Breast epithelium (tissue), 3 donors: ENCODE data around the gene SKAP2.

Experiments used
- POLR2AphosphoS5 ChIP-seq, 3 donors: sonication (generic); formaldehyde crosslinking; IDR thresholded peaks; one replicate each; pipeline ENCODE4 v1.6.1; 2017; ENCODE audit warnings: antibody characterized with exemption in 3 of 3
- TF ChIP-seq, protein P1 (sequence below), 3 donors: fragments of 450-650 bp; IDR thresholded peaks; one replicate each; pipeline ENCODE4 v1.5.1; 2016 to 2017; ENCODE audit warnings: antibody characterized with exemption in 3 of 3, mild to moderate bottlenecking in 3 of 3, moderate library complexity in 3 of 3

GRCh38 chr7:26652401-26653100 lies 211.8 kb downstream of the SKAP2 start:
- TF ChIP-seq, protein P1, sequence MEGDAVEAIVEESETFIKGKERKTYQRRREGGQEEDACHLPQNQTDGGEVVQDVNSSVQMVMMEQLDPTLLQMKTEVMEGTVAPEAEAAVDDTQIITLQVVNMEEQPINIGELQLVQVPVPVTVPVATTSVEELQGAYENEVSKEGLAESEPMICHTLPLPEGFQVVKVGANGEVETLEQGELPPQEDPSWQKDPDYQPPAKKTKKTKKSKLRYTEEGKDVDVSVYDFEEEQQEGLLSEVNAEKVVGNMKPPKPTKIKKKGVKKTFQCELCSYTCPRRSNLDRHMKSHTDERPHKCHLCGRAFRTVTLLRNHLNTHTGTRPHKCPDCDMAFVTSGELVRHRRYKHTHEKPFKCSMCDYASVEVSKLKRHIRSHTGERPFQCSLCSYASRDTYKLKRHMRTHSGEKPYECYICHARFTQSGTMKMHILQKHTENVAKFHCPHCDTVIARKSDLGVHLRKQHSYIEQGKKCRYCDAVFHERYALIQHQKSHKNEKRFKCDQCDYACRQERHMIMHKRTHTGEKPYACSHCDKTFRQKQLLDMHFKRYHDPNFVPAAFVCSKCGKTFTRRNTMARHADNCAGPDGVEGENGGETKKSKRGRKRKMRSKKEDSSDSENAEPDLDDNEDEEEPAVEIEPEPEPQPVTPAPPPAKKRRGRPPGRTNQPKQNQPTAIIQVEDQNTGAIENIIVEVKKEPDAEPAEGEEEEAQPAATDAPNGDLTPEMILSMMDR (IDR thresholded peaks at IDR 0.05) = no peak
- TF ChIP-seq POLR2AphosphoS5 (IDR thresholded peaks at IDR 0.05) = no peak
